Activated naive CD4-positive, alpha-beta T cell treated with anti-CD3 and anti-CD28 coated beads for 36 hours (primary cell): ENCODE measurements around the gene GPD2. TPM values are rescaled to one million over a fixed set of nuclear protein-coding genes. Genes with fewer than 3 reads are reported as not detected.
A peak's percentile ranks its signal among the peaks of the same experiment; 100 is the strongest.

Experiments used
- CTCF ChIA-PET: fragments of 350-600 bp; sonication (Branson Sonifier 250); formaldehyde crosslinking; loops from one replicate; lab custom pipeline; 2021; ENCODE audit warnings: antibody characterized with exemption; lab: Charles Lee
- DNase-seq: peaks from one replicate; pipeline ENCODE4 v3.0.0-alpha.2; 2020
- H3K27ac Mint-ChIP-seq: one replicate; pipeline ENCODE4 v1.8.0; 2021; ENCODE audit warnings: mild to moderate bottlenecking, mixed read lengths
- H3K27me3 Mint-ChIP-seq: one replicate; pipeline ENCODE4 v1.8.0; 2021; ENCODE audit warnings: low read depth, mixed read lengths
- H3K36me3 Mint-ChIP-seq: one replicate; pipeline ENCODE4 v1.8.0; 2021; ENCODE audit warnings: low read depth, mixed read lengths
- H3K4me1 Mint-ChIP-seq: one replicate; pipeline ENCODE4 v1.8.0; 2021; ENCODE audit warnings: low read depth, mixed read lengths
- H3K4me3 Mint-ChIP-seq: one replicate; pipeline ENCODE4 v1.8.0; 2021; ENCODE audit warnings: mild to moderate bottlenecking, moderate library complexity, mixed read lengths
- H3K9me3 Mint-ChIP-seq: one replicate; pipeline ENCODE4 v1.8.0; 2021; ENCODE audit warnings: mixed read lengths
- intact Hi-C: fragments of 100-400 bp; cut with micrococcal nuclease; formaldehyde crosslinking; loops from one replicate; pipeline ENCODE4 v1.15.1; 2023
- total RNA-seq, 2 experiments: library from RNA; stranded (reverse); gene quantifications; one replicate each; pipeline ENCODE4 v1.2.3, GENCODE V29; 2021

The GPD2 gene
- total RNA-seq, 2 experiments from 2014 or later = 18.8 to 19.9 TPM

DNA sequence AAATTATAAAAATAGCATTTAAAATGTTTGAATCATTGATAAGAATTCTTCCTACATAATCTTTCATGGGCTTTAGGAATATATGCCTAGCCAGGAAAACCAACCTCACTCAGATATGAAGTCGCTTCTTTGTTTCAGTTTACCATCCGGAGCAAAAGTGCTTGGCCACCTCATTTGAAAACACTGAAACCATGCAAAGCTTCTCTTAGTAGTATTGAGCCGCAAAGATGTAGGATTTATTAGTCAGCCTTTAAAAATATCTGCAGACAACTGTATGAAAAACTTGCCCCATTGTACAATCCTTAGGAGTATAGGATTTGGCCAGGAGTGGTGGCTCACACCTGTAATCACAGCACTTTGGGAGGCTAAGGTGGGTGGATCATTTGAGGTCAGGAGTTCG lies 24.3 kb upstream of the GPD2 start:
- no peaks in the 10 kb centered on the region for H3K36me3 Mint-ChIP-seq
- peaks cover 4% of the 10 kb centered on the region for H3K4me1 Mint-ChIP-seq
- no peak overlapping the region for H3K4me3 Mint-ChIP-seq
- DNase-seq = no peak
- CTCF ChIA-PET = no interaction called here
- intact Hi-C loops = no loop called here
- H3K27ac Mint-ChIP-seq = no peak overlapping the region
- H3K27me3 Mint-ChIP-seq = peaks cover 3% of the 10 kb centered on the region
- H3K9me3 Mint-ChIP-seq = no peaks in the 10 kb centered on the region

DNA sequence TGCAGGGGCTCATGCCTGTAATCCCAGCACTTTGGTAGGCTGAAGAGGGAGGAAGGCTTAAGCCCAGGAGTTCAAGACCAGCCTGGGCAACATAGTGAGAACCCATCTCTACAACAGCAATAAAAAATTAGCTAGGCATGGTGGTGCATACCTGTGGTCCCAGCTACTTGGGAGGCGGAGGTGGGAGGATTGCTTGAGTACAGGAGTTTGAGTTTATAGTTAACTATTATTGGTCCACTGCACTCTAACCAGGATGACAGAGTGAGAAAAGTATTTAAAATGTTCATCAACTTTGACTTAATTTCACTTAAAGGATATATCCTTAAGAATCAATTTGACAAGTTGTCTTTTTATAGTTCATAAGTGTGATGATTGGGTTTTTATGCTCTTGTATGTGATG lies 14.3 kb upstream of the GPD2 start:
- H3K36me3 Mint-ChIP-seq = no peaks in the 10 kb centered on the region
- no peak overlapping the region for H3K27ac Mint-ChIP-seq
- no peak for DNase-seq
- H3K27me3 Mint-ChIP-seq = peaks cover 10% of the 10 kb centered on the region
- H3K9me3 Mint-ChIP-seq = no peaks in the 10 kb centered on the region
- peaks cover 3% of the 10 kb centered on the region for H3K4me1 Mint-ChIP-seq
- CTCF ChIA-PET = interaction anchor here (0.7 kb wide), 1 partner anchor 42 kb away, joined by 3 read pairs; no protein-coding TSS in a partner anchor
- no peak overlapping the region for H3K4me3 Mint-ChIP-seq
- intact Hi-C loops = no loop called here

DNA sequence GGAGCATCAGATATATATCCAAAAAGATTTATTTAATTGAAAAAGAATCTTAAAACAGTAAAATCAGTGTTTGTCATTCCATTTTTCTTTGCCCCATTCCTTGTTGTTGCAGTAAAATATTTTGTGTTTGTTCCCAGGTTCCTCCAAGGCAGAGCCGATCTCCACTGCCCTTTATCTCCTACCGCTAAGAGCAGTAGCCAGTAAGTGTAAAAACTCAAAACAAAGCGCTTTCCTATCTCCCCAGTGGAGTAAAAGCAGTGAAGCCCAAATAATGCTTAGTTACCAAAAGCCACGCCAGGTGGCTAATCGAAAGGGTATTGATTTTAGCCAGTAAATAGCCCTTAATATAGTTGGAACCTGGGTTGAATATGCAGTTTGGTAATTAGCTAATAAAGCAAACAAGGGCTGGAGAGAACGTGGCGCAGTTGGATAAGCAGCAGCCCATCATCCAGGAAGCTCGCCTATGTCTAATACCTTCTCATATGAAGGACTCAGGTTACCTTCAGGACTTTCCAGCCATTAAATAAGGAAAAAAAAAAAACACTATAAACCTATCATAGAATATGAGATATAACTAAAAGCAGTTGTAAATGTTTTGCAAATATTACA lies 12.4 kb upstream of the GPD2 start:
- CTCF ChIA-PET = no interaction called here

DNA sequence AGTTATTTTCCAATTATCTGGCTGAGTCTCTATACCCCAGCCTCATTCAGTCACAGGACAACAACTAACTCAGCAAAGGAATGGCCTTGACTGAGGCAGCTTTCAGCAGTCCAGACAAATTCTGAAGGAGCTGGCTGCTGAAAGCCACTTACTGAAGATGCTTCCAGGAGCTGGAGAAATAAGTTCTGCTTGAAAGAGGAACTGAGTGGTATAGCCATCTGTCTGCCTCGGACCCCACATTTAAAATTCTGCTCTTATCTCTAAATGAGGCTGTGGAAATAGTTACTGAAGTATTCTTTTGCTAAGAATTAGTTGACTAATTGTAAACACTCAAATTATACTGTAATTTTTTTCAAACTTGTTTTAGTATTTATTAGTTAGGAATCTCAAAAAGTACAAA lies 9.1 kb upstream of the GPD2 start:
- H3K9me3 Mint-ChIP-seq = no peaks in the 10 kb centered on the region
- peaks cover 19% of the 10 kb centered on the region for H3K4me1 Mint-ChIP-seq
- no peak for DNase-seq
- no peak overlapping the region for H3K4me3 Mint-ChIP-seq
- H3K27me3 Mint-ChIP-seq = peaks cover 4% of the 10 kb centered on the region
- intact Hi-C loops = no loop called here
- H3K27ac Mint-ChIP-seq = no peak overlapping the region
- CTCF ChIA-PET = no interaction called here
- no peaks in the 10 kb centered on the region for H3K36me3 Mint-ChIP-seq

More for the DNA sequence above, 12.4 kb upstream of the GPD2 start:
- Mint-ChIP-seq H3K36me3 (no peaks in the 10 kb centered on the region), H3K4me3 (no peak overlapping the region), H3K27me3 (peaks cover 10% of the 10 kb centered on the region), H3K9me3 (no peaks in the 10 kb centered on the region), H3K27ac (no peak overlapping the region), H3K4me1 (peaks cover 3% of the 10 kb centered on the region)
- intact Hi-C loops = no loop called here
- DNase-seq = no peak

DNA sequence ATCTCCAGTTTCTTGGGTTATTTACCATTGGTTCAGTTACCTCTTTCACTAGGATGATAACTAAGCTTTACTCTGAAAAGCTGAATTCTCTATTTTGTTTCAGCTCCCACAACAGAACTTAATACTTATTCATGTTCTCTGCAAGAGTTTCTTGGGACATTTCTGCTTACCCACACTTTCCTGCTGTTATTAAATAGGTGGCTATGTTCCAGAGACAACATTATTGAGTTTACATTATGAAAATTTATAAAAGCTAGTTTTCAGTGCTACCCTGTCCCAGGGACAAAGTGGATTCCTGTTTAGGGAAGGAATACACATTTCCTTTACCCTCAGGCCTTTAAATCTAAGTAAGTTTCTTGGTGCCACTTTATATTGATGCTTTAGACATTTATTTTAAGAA lies 7.0 kb upstream of the GPD2 start:
- H3K4me3 Mint-ChIP-seq = no peak overlapping the region
- no peaks in the 10 kb centered on the region for H3K36me3 Mint-ChIP-seq
- no peak for DNase-seq
- no peaks in the 10 kb centered on the region for H3K9me3 Mint-ChIP-seq
- intact Hi-C loops = no loop called here
- H3K27me3 Mint-ChIP-seq = peaks cover 2% of the 10 kb centered on the region
- no peak overlapping the region for H3K27ac Mint-ChIP-seq
- CTCF ChIA-PET = interaction anchor here (1.4 kb wide), 1 partner anchor 9 kb away, joined by 4 read pairs; no protein-coding TSS in a partner anchor
- peaks cover 16% of the 10 kb centered on the region for H3K4me1 Mint-ChIP-seq

GRCh38 chr2:156430236-156430979 lies 5.8 kb upstream of the GPD2 start:
- Mint-ChIP-seq H3K4me3 (no peak overlapping the region), H3K36me3 (no peaks in the 10 kb centered on the region), H3K27ac (no peak overlapping the region), H3K4me1 (peaks cover 16% of the 10 kb centered on the region), H3K9me3 (no peaks in the 10 kb centered on the region), H3K27me3 (no peaks in the 10 kb centered on the region)
- DNase-seq = no peak
- CTCF ChIA-PET = interaction anchor here (0.6 to 0.7 kb wide), 2 partner anchors 57 to 196 kb away, joined by 3 to 4 read pairs; no protein-coding TSS in a partner anchor
- intact Hi-C loops = no loop called here

GRCh38 chr2:156430980-156431358 lies 5.2 kb upstream of the GPD2 start:
- CTCF ChIA-PET = no interaction called here
- Mint-ChIP-seq H3K27ac (no peak overlapping the region), H3K4me3 (no peak overlapping the region), H3K36me3 (no peaks in the 10 kb centered on the region), H3K4me1 (peaks cover 16% of the 10 kb centered on the region), H3K27me3 (no peaks in the 10 kb centered on the region), H3K9me3 (no peaks in the 10 kb centered on the region)
- DNase-seq = no peak
- intact Hi-C loops = loop anchor here (1.0 kb wide), 1 partner anchor 31 kb away; no protein-coding TSS in a partner anchor

DNA sequence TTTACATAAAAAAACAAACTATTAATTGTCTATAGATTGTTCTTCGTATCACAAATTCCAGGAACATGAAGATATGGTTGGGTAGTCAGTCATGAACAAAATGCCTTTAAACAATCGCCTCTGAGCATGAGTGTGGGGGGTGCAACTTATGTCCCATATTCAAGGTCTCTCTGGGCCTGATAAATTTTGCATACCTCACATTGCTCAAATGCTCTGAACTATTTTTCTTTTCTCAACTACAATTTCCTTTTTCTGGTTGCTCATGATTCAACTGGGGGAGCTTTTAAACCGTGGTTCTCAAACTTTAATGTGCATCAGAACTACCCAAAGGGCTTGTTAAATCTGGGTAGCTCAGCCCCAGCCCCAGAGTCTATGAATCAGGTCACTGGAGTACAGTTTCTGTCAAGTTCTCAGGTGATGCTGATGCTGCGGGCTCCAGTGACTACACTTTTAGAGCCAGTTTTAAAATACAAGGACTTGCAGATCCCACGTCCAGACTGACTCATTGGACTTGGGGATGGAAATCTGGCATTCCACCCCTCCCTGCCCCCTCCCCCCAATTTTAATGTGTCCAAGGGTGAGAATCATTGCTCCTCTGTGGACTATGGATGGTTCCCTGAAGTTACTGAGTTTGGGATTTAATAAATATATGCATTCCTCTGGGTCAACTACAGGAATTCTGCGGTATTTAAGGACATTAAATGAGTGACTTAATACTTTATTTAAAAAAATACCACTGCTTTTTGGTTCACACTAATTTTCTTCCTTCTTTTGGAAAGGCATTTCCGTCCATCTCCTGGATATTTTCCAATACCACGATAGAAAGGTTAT lies 1.5 kb upstream of the GPD2 start:
- H3K4me1 Mint-ChIP-seq = peaks cover 37% of the 10 kb centered on the region
- DNase-seq = peak; percentile 33
- no peaks in the 10 kb centered on the region for H3K9me3 Mint-ChIP-seq
- H3K27ac Mint-ChIP-seq = no peak overlapping the region
- peak overlapping the region; percentile 27 for H3K4me3 Mint-ChIP-seq
- no peaks in the 10 kb centered on the region for H3K27me3 Mint-ChIP-seq
- CTCF ChIA-PET = interaction anchor here (0.8 to 1.2 kb wide), 2 partner anchors 35 to 99 kb away, joined by 3 to 5 read pairs; no protein-coding TSS in a partner anchor
- intact Hi-C loops = no loop called here
- H3K36me3 Mint-ChIP-seq = peaks cover 2% of the 10 kb centered on the region

DNA sequence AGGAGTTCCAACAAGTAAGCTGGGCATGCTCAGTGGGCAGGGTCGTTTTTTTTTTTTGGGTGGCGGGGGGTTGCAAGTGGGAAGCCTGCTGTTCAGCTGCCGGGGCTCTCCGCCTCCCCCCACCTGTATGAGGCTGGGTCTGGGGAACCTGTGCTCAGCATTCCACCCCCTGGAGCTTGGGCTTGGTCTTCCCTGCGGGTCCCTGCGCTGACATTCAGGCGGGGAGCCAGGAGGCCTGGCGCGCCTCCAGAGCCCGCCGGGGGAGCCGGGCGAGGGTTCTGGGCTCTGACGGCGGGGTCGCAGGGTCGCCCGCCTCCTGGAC lies 822 bp upstream of the GPD2 start:
- intact Hi-C loops = no loop called here
- peaks cover 35% of the 10 kb centered on the region for H3K4me1 Mint-ChIP-seq

GRCh38 chr2:156436497-156437085 lies 412 bp downstream of the GPD2 start:
- peak; percentile 26 for DNase-seq
- no peaks in the 10 kb centered on the region for H3K9me3 Mint-ChIP-seq
- intact Hi-C loops = loop anchor here (1.0 to 2.0 kb wide), 7 partner anchors 19 to 152 kb away; partner anchors contain the start of gene NR4A2
- H3K36me3 Mint-ChIP-seq = peaks cover 6% of the 10 kb centered on the region
- no peaks in the 10 kb centered on the region for H3K27me3 Mint-ChIP-seq
- H3K27ac Mint-ChIP-seq = peak overlapping the region; percentile 92
- CTCF ChIA-PET = interaction anchor here (1.4 to 1.5 kb wide), 3 partner anchors 98 to 153 kb away, joined by 4 to 5 read pairs (median 4); no protein-coding TSS in a partner anchor
- H3K4me3 Mint-ChIP-seq = peak overlapping the region; percentile 94
- peaks cover 23% of the 10 kb centered on the region for H3K4me1 Mint-ChIP-seq

More for the DNA sequence above, 822 bp upstream of the GPD2 start:
- Mint-ChIP-seq H3K36me3 (peaks cover 6% of the 10 kb centered on the region), H3K27me3 (no peaks in the 10 kb centered on the region), H3K4me3 (peak overlapping the region; percentile 94), H3K27ac (no peak overlapping the region), H3K9me3 (no peaks in the 10 kb centered on the region)
- DNase-seq = no peak
- CTCF ChIA-PET = interaction anchor here (1.2 kb wide), 1 partner anchor 100 kb away, joined by 5 read pairs; no protein-coding TSS in a partner anchor

DNA sequence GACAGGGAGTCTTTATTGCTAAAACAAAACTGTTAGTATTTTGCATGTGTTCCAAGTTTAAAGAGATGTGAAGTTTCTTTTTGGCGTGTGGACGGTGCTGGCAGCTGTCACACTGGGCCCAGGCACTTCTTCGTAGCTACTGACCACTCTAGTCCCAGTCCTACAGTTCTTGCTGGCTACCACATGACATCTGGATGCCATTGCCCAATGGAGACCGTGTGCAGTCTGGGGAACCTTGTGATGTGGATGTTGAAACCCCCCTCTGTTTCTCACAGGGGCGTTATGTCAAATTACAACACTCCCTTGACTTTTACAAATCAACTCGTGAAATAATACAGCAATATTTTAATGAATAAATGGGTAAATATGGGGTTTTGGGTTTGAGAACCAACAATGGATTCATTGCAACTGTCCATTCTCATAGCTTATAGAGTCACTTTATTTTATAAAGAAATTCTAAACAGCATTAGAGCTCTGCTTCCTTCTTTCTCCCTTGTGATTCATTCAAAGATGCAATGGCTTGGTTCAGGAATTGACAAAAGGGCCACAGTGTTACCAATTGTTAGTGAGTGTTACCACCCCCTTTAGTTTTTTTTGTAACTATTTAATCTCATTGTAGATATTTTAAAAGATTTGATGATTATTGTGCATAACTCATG lies 1.2 kb downstream of the GPD2 start:
- peaks cover 6% of the 10 kb centered on the region for H3K36me3 Mint-ChIP-seq
- H3K27ac Mint-ChIP-seq = no peak overlapping the region
- H3K9me3 Mint-ChIP-seq = no peaks in the 10 kb centered on the region
- peak overlapping the region; percentile 94 for H3K4me3 Mint-ChIP-seq
- H3K4me1 Mint-ChIP-seq = peaks cover 23% of the 10 kb centered on the region
- CTCF ChIA-PET = interaction anchor here (1.4 to 1.5 kb wide), 3 partner anchors 99 to 152 kb away, joined by 4 to 5 read pairs (median 4); no protein-coding TSS in a partner anchor
- no peaks in the 10 kb centered on the region for H3K27me3 Mint-ChIP-seq
- DNase-seq = no peak
- intact Hi-C loops = loop anchor here (1.0 to 2.0 kb wide), 4 partner anchors 18 to 151 kb away; no protein-coding TSS in a partner anchor
